Dendritic cell treated with granulocyte-macrophage colony-stimulating factor and Interleukin-4, amounts not matched to agents 40 ng/mL and 50 ng/mL, for 4 days (primary cell): ENCODE data around the gene FBXL16.
"Not testable (repeated sequence)": the region's sequence is repeated elsewhere in the genome, so short reads cannot be mapped to it uniquely, and the experiment has no call there.

Source experiments
- H3K27ac Mint-ChIP-seq: one replicate; pipeline ENCODE4 v1.8.0; 2022; ENCODE audit warnings: mild to moderate bottlenecking, mixed read lengths
- H3K27me3 Mint-ChIP-seq: one replicate; pipeline ENCODE4 v1.8.0; 2022; ENCODE audit warnings: mild to moderate bottlenecking, mixed read lengths
- H3K36me3 Mint-ChIP-seq: one replicate; pipeline ENCODE4 v1.8.0; 2022; ENCODE audit warnings: low read depth, mixed read lengths
- H3K4me1 Mint-ChIP-seq: one replicate; pipeline ENCODE4 v1.8.0; 2022; ENCODE audit warnings: low read depth, mixed read lengths
- H3K4me3 Mint-ChIP-seq: one replicate; pipeline ENCODE4 v1.8.0; 2022; ENCODE audit warnings: mild to moderate bottlenecking, moderate library complexity, mixed read lengths
- H3K9me3 Mint-ChIP-seq: one replicate; pipeline ENCODE4 v1.8.0; 2022; ENCODE audit warnings: mixed read lengths
- intact Hi-C: fragments of 100-400 bp; cut with micrococcal nuclease; formaldehyde crosslinking; loops from one replicate; pipeline ENCODE4 v1.15.0; 2022

FBXL16 gene

GRCh38 chr16:714558-715476 is 9.2 kb upstream of the FBXL16 start, which contains the start of gene METRN:
Gene METRN, plus strand, starts transcription at chr16:715118. Its CDS starts 172 bp downstream, at chr16:715290.
- H3K4me1 Mint-ChIP-seq, result peaks cover 34% of the 10 kb centered on the region
- no peak within 1 kb of the TSS for H3K27ac Mint-ChIP-seq
- peak within 1 kb of the TSS; percentile 65 for H3K4me3 Mint-ChIP-seq
- H3K9me3 Mint-ChIP-seq, result no peaks in the 10 kb centered on the region
- no peaks in the 10 kb centered on the region for H3K36me3 Mint-ChIP-seq
- H3K27me3 Mint-ChIP-seq, result peaks cover 82% of the 10 kb centered on the region
- intact Hi-C loops, result no loop called here

GRCh38 chr16:714079-714478 is 8.5 kb upstream of the FBXL16 start:
- Mint-ChIP-seq H3K4me1 (peaks cover 28% of the 10 kb centered on the region), H3K36me3 (no peaks in the 10 kb centered on the region), H3K27ac (no peak overlapping the region), H3K9me3 (no peaks in the 10 kb centered on the region), H3K27me3 (peaks cover 83% of the 10 kb centered on the region), H3K4me3 (no peak overlapping the region)
- intact Hi-C loops, result no loop called here

- intact Hi-C loops, H3K9me3 Mint-ChIP-seq, H3K27ac Mint-ChIP-seq, H3K36me3 Mint-ChIP-seq, H3K4me3 Mint-ChIP-seq: not testable (repeated sequence)
- peaks cover 83% of the 10 kb centered on the region for H3K27me3 Mint-ChIP-seq
- peaks cover 25% of the 10 kb centered on the region for H3K4me1 Mint-ChIP-seq
Observed at GRCh38 chr16:712740-713250, 7.2 kb upstream of the FBXL16 start.

GRCh38 chr16:711548-712320 is 6.1 kb upstream of the FBXL16 start:
- Mint-ChIP-seq H3K9me3 (no peaks in the 10 kb centered on the region), H3K4me3 (no peak overlapping the region), H3K36me3 (no peaks in the 10 kb centered on the region), H3K4me1 (peaks cover 25% of the 10 kb centered on the region), H3K27ac (no peak overlapping the region), H3K27me3 (peaks cover 82% of the 10 kb centered on the region)
- intact Hi-C loops, result loop anchor here (1.0 kb wide), 2 partner anchors 29 to 74 kb away; partner anchors contain the start of gene CIAO3

GRCh38 chr16:711084-711483 is 5.5 kb upstream of the FBXL16 start:
- peaks cover 19% of the 10 kb centered on the region for H3K4me1 Mint-ChIP-seq
- peaks cover 82% of the 10 kb centered on the region for H3K27me3 Mint-ChIP-seq
- H3K4me3 Mint-ChIP-seq, result no peak overlapping the region
- no peak overlapping the region for H3K27ac Mint-ChIP-seq
- H3K9me3 Mint-ChIP-seq, result no peaks in the 10 kb centered on the region
- no peaks in the 10 kb centered on the region for H3K36me3 Mint-ChIP-seq
- intact Hi-C loops, result loop anchor here (1.0 kb wide), 2 partner anchors 29 to 74 kb away; partner anchors contain the start of gene CIAO3

GRCh38 chr16:710500-711075 is 5.0 kb upstream of the FBXL16 start:
- no peaks in the 10 kb centered on the region for H3K9me3 Mint-ChIP-seq
- peaks cover 80% of the 10 kb centered on the region for H3K27me3 Mint-ChIP-seq
- intact Hi-C loops, result loop anchor here (1.0 kb wide), 2 partner anchors 30 to 75 kb away; partner anchors contain the start of gene CIAO3
- H3K27ac Mint-ChIP-seq, result no peak overlapping the region
- no peaks in the 10 kb centered on the region for H3K36me3 Mint-ChIP-seq
- peaks cover 14% of the 10 kb centered on the region for H3K4me1 Mint-ChIP-seq
- no peak overlapping the region for H3K4me3 Mint-ChIP-seq

GRCh38 chr16:709566-710499 is 4.2 kb upstream of the FBXL16 start:
- Mint-ChIP-seq H3K4me1 (peaks cover 14% of the 10 kb centered on the region), H3K27me3 (peaks cover 82% of the 10 kb centered on the region), H3K4me3 (no peak overlapping the region), H3K27ac (no peak overlapping the region), H3K36me3 (no peaks in the 10 kb centered on the region), H3K9me3 (no peaks in the 10 kb centered on the region)
- intact Hi-C loops, result loop anchor here (10.0 kb wide), 1 partner anchor 475 kb away; no protein-coding TSS in a partner anchor

- no peaks in the 10 kb centered on the region for H3K9me3 Mint-ChIP-seq
- no peak overlapping the region for H3K4me3 Mint-ChIP-seq
- H3K27me3 Mint-ChIP-seq, result peaks cover 83% of the 10 kb centered on the region
- no peak overlapping the region for H3K27ac Mint-ChIP-seq
- intact Hi-C loops, result loop anchor here (10.0 kb wide), 1 partner anchor 476 kb away; no protein-coding TSS in a partner anchor
- H3K4me1 Mint-ChIP-seq, result peaks cover 6% of the 10 kb centered on the region
- no peaks in the 10 kb centered on the region for H3K36me3 Mint-ChIP-seq
Observed at GRCh38 chr16:708959-709358, 3.4 kb upstream of the FBXL16 start.

- Mint-ChIP-seq H3K4me1 (peaks cover 4% of the 10 kb centered on the region), H3K27ac (no peak overlapping the region), H3K4me3 (no peak overlapping the region), H3K27me3 (peaks cover 85% of the 10 kb centered on the region), H3K9me3 (no peaks in the 10 kb centered on the region), H3K36me3 (no peaks in the 10 kb centered on the region)
- intact Hi-C loops, result loop anchor here (10.0 kb wide), 1 partner anchor 477 kb away; no protein-coding TSS in a partner anchor
Observed at GRCh38 chr16:708019-708418, 2.4 kb upstream of the FBXL16 start.

GRCh38 chr16:707062-707538 is 1.5 kb upstream of the FBXL16 start:
- H3K4me1 Mint-ChIP-seq, result no peaks in the 10 kb centered on the region
- H3K27me3 Mint-ChIP-seq, result peaks cover 87% of the 10 kb centered on the region
- no peaks in the 10 kb centered on the region for H3K36me3 Mint-ChIP-seq
- H3K9me3 Mint-ChIP-seq, result no peaks in the 10 kb centered on the region
- no peak overlapping the region for H3K4me3 Mint-ChIP-seq
- intact Hi-C loops, result loop anchor here (10.0 kb wide), 1 partner anchor 478 kb away; no protein-coding TSS in a partner anchor
- H3K27ac Mint-ChIP-seq, result no peak overlapping the region

- intact Hi-C loops, result loop anchor here (10.0 kb wide), 1 partner anchor 478 kb away; no protein-coding TSS in a partner anchor
- Mint-ChIP-seq H3K27ac (no peak overlapping the region), H3K4me1 (no peaks in the 10 kb centered on the region), H3K27me3 (peaks cover 90% of the 10 kb centered on the region), H3K9me3 (no peaks in the 10 kb centered on the region), H3K4me3 (no peak overlapping the region), H3K36me3 (no peaks in the 10 kb centered on the region)
Observed at GRCh38 chr16:706189-707061, 824 bp upstream of the FBXL16 start.
